WTC11 (cell line): ENCODE measurements around the gene PAMR1. TPM values are rescaled to one million over a fixed set of nuclear protein-coding genes. Genes with fewer than 3 reads are reported as not detected.

Experiments
- ATAC-seq: fragments of 200-7000 bp; cut with Tn5 transposase; 2 replicates; pipeline ENCODE4 v1.10.0; 2021; ENCODE audit warnings: mild to moderate bottlenecking, moderate library complexity
- CTCF ChIA-PET: fragments of 300-600 bp; sonication (Branson Sonifier 250); formaldehyde crosslinking; loops from one replicate; lab custom pipeline; 2021; ENCODE audit warnings: antibody characterized with exemption; lab: Charles Lee
- POLR2A ChIA-PET: fragments of 350-600 bp; sonication (Branson Sonifier 250); formaldehyde crosslinking; loops from one replicate; lab custom pipeline; 2021; ENCODE audit warnings: antibody characterized with exemption; lab: Charles Lee
- DNase-seq: peaks from one replicate; pipeline ENCODE4 v3.0.0; 2021; ENCODE audit warnings: low spot score
- H3K27ac Mint-ChIP-seq: 2 replicates; pipeline ENCODE4 v1.8.0; 2021; ENCODE audit warnings: mixed read lengths
- H3K27me3 Mint-ChIP-seq: 2 replicates; pipeline ENCODE4 v1.8.0; 2021; ENCODE audit warnings: low read depth, mild to moderate bottlenecking, moderate library complexity, mixed read lengths
- H3K36me3 Mint-ChIP-seq: 2 replicates; pipeline ENCODE4 v1.8.0; 2021; ENCODE audit warnings: mixed read lengths
- H3K4me1 Mint-ChIP-seq: 2 replicates; pipeline ENCODE4 v1.8.0; 2022; ENCODE audit warnings: mixed read lengths
- H3K4me3 Mint-ChIP-seq: 2 replicates; pipeline ENCODE4 v1.8.0; 2021; ENCODE audit warnings: mild to moderate bottlenecking, moderate library complexity, mixed read lengths
- H3K9me3 Mint-ChIP-seq: 2 replicates; pipeline ENCODE4 v1.8.0; 2021; ENCODE audit warnings: mixed read lengths
- ATF1 ChIP-seq: sonication (generic); formaldehyde crosslinking; IDR thresholded peaks from 2 replicates; pipeline ENCODE4 v1.8.1; 2023; ENCODE audit warnings: mild to moderate bottlenecking, moderate library complexity, missing genetic modification reagents
- CBFB ChIP-seq: sonication (generic); formaldehyde crosslinking; IDR thresholded peaks from 2 replicates; pipeline ENCODE4 v1.8.1; 2022; ENCODE audit warnings: mild to moderate bottlenecking, low read depth, missing genetic modification reagents
- CTCF ChIP-seq: fragments of 200-600 bp; IDR thresholded peaks from 2 replicates; pipeline ENCODE4 v1.8.0; 2022; ENCODE audit warnings: antibody characterized with exemption
- E2F1 ChIP-seq: sonication (generic); formaldehyde crosslinking; IDR thresholded peaks from 2 replicates; pipeline ENCODE4 v1.8.0; 2022; ENCODE audit warnings: mild to moderate bottlenecking, missing genetic modification reagents
- E2F4 ChIP-seq: sonication (generic); formaldehyde crosslinking; IDR thresholded peaks from 2 replicates; pipeline ENCODE4 v1.8.1; 2022; ENCODE audit warnings: low read depth, mild to moderate bottlenecking, moderate library complexity, missing genetic modification reagents, borderline replicate concordance
- ELF4 ChIP-seq: sonication (generic); formaldehyde crosslinking; IDR thresholded peaks from 2 replicates; pipeline ENCODE4 v1.8.1; 2022; ENCODE audit warnings: low read depth, mild to moderate bottlenecking, moderate library complexity, missing genetic modification reagents
- EMX1 ChIP-seq: fragments of 250-450 bp; sonication (Bioruptor Pico); IDR thresholded peaks from 2 replicates; pipeline ENCODE4 v1.8.0; 2021; ENCODE audit warnings: mild to moderate bottlenecking
- ERG ChIP-seq: fragments of 250-450 bp; sonication (Bioruptor Pico); IDR thresholded peaks from 2 replicates; pipeline ENCODE4 v1.8.0; 2021; ENCODE audit warnings: mild to moderate bottlenecking
- ETV6 ChIP-seq: sonication (generic); formaldehyde crosslinking; IDR thresholded peaks from 2 replicates; pipeline ENCODE4 v1.8.1; 2022; ENCODE audit warnings: mild to moderate bottlenecking, missing genetic modification reagents
- FOXK1 ChIP-seq: sonication (generic); formaldehyde crosslinking; IDR thresholded peaks from 2 replicates; pipeline ENCODE4 v1.8.0; 2022; ENCODE audit warnings: mild to moderate bottlenecking, moderate library complexity, missing genetic modification reagents
- FOXP1 ChIP-seq: sonication (generic); formaldehyde crosslinking; IDR thresholded peaks from 2 replicates; pipeline ENCODE4 v1.8.0; 2022; ENCODE audit warnings: missing genetic modification reagents, mild to moderate bottlenecking, moderate library complexity, borderline replicate concordance
- GABPB1 ChIP-seq: sonication (generic); formaldehyde crosslinking; IDR thresholded peaks from 2 replicates; pipeline ENCODE4 v1.8.1; 2023; ENCODE audit warnings: mild to moderate bottlenecking, missing genetic modification reagents
- NFATC4 ChIP-seq: fragments of 250-450 bp; sonication (Bioruptor Pico); IDR thresholded peaks from 2 replicates; pipeline ENCODE4 v1.9.0; 2021; ENCODE audit warnings: mild to moderate bottlenecking
- NR2C2 ChIP-seq: sonication (generic); formaldehyde crosslinking; IDR thresholded peaks from 2 replicates; pipeline ENCODE4 v1.8.0; 2022; ENCODE audit warnings: mild to moderate bottlenecking, missing genetic modification reagents
- SP1 ChIP-seq: sonication (generic); formaldehyde crosslinking; conservative IDR thresholded peaks from 2 replicates; pipeline ENCODE4 v1.8.1; 2022; ENCODE audit warnings: missing genetic modification reagents
- TEAD4 ChIP-seq: sonication (generic); formaldehyde crosslinking; IDR thresholded peaks from 2 replicates; pipeline ENCODE4 v1.8.0; 2022; ENCODE audit warnings: mild to moderate bottlenecking, missing genetic modification reagents
- ZNF121 ChIP-seq: sonication (generic); formaldehyde crosslinking; IDR thresholded peaks from 2 replicates; pipeline ENCODE4 v1.8.0; 2023; ENCODE audit warnings: missing genetic modification reagents
- ZNF396 ChIP-seq: fragments of 250-450 bp; sonication (Bioruptor Pico); IDR thresholded peaks from 2 replicates; pipeline ENCODE4 v1.8.0; 2021; ENCODE audit warnings: mild to moderate bottlenecking, moderate library complexity, borderline replicate concordance
- ZNF416 ChIP-seq: fragments of 250-450 bp; sonication (Bioruptor Pico); IDR thresholded peaks from 2 replicates; pipeline ENCODE4 v1.9.0; 2021; ENCODE audit warnings: mild to moderate bottlenecking, inconsistent platforms
- ZNF425 ChIP-seq: fragments of 250-450 bp; sonication (Bioruptor Pico); conservative IDR thresholded peaks from 2 replicates; pipeline ENCODE4 v1.9.0; 2021; ENCODE audit warnings: mild to moderate bottlenecking
- ZNF532 ChIP-seq: fragments of 250-450 bp; sonication (Bioruptor Pico); IDR thresholded peaks from 2 replicates; pipeline ENCODE4 v1.9.0; 2021; ENCODE audit warnings: mild to moderate bottlenecking, borderline replicate concordance
- total RNA-seq: library from RNA; stranded (reverse); gene quantifications from 3 replicates; pipeline ENCODE4 v1.2.3, GENCODE V29; 2021

The PAMR1 gene
- total RNA-seq, 1 experiment from 2014 or later, result 3.2 TPM

- TF ChIP-seq ZNF425 (CRISPR knock-in tag), result no peak
- no peak for TF ChIP-seq TEAD4 (CRISPR knock-in tag)
- no peak for TF ChIP-seq E2F1 (CRISPR knock-in tag)
- no peak for TF ChIP-seq NR2C2
Observed at GRCh38 chr11:35486934-35487333, 38.5 kb downstream of the PAMR1 start (continued).

GRCh38 chr11:35486446-35486845 is 39.0 kb downstream of the PAMR1 start:
- TF ChIP-seq FOXP1 (CRISPR knock-in tag) (no peak), ZNF416 (no peak), ETV6 (CRISPR knock-in tag) (no peak), ZNF121 (no peak), GABPB1 (no peak), SP1 (CRISPR knock-in tag) (no peak), ELF4 (CRISPR knock-in tag) (no peak), EMX1 (no peak), ZNF532 (CRISPR knock-in tag) (no peak), ERG (no peak), CTCF (no peak), ATF1 (CRISPR knock-in tag) (no peak), NFATC4 (CRISPR knock-in tag) (no peak), CBFB (CRISPR knock-in tag) (no peak), ZNF396 (CRISPR knock-in tag) (no peak), E2F4 (CRISPR knock-in tag) (no peak), FOXK1 (CRISPR knock-in tag) (no peak)
- ChIA-PET CTCF (interaction anchor here (1.6 to 2.9 kb wide), 2 partner anchors 13 to 335 kb away, joined by 7 to 41 read pairs; no protein-coding TSS in a partner anchor), POLR2A (no interaction called here)
- ATAC-seq, result no peak
- H3K9me3 Mint-ChIP-seq, result peaks cover 26% of the 10 kb centered on the region
- H3K27ac Mint-ChIP-seq, result no peak overlapping the region
- peaks cover 12% of the 10 kb centered on the region; the same call in 1 of the 2 replicates for H3K27me3 Mint-ChIP-seq
- H3K4me3 Mint-ChIP-seq, result no peak overlapping the region
- peaks cover 20% of the 10 kb centered on the region for H3K36me3 Mint-ChIP-seq
- H3K4me1 Mint-ChIP-seq, result no peaks in the 10 kb centered on the region
- DNase-seq, result no peak
